ENCODE measurements around the gene NR1D1. TPM values are rescaled to one million over a fixed set of nuclear protein-coding genes. Genes with fewer than 3 reads are reported as not detected.
"Not testable (repeated sequence)": the region's sequence is repeated elsewhere in the genome, so short reads cannot be mapped to it uniquely, and the experiment has no call there.

Gene NR1D1
- polyA plus RNA-seq, 1 donor (not counting 4 experiments of a cell fraction or from before 2014, with no cell fraction given) = 1.0 TPM

DNA sequence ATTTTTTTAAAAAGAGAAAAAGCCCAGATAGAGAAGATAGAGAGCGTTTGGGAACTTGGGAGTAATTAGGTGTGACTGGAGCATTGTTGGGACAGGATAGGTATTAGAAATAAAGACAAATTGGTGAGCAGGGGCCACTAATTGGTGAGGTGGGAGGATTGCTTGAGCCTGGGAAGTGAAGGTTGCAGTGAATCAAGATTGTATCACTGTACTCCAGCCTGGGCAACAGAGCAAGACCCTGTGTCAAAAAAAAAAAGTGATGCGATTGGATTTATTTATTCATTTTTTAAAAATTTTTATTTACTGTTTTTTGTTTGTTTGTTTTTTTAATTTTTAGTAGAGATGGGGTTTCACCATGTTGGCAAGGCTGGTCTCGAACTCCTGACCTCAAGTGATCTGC lies 45.1 kb upstream of the NR1D1 start:
- Histone ChIP-seq H2AFZ (ENCODE audit: control insufficient read depth, low read length) (no peak overlapping the region), H4K20me1 (ENCODE audit: control insufficient read depth, extremely low read depth, insufficient read depth, low read length) (no peaks in the 10 kb centered on the region), H3K4me1 (ENCODE audit: control insufficient read depth, extremely low read depth, insufficient read depth, low read length) (peaks cover 6% of the 10 kb centered on the region), H3K4me2 (ENCODE audit: control insufficient read depth, extremely low read depth, insufficient read depth, low read depth, low read length) (no peak overlapping the region), H3K9me3 (ENCODE audit: control insufficient read depth, low read depth, low read length) (no peaks in the 10 kb centered on the region), H3K9ac (ENCODE audit: control insufficient read depth, extremely low read depth, insufficient read depth, low read length) (no peak overlapping the region), H3K9me1 (ENCODE audit: control insufficient read depth, extremely low read depth, insufficient read depth, low read length) (no peaks in the 10 kb centered on the region), H3K27me3 (ENCODE audit: control insufficient read depth, extremely low read depth, insufficient read depth, low read length) (no peaks in the 10 kb centered on the region), H3K4me3 (ENCODE audit: control insufficient read depth in 2 of 3, extremely low read depth in 1 of 3, insufficient read depth in 2 of 3, low read depth in 1 of 3, low read length in 3 of 3) (no peak overlapping the region), H3K27ac (ENCODE audit: control insufficient read depth, insufficient read depth, low read length) (no peak overlapping the region), H3K36me3 (ENCODE audit: control insufficient read depth in 2 of 2, extremely low read depth in 1 of 2, insufficient read depth in 2 of 2, low read length in 2 of 2) (peaks cover 16 to 26% of the 10 kb centered on the region in 2 experiments), H3K79me2 (ENCODE audit: control insufficient read depth, insufficient read depth, low read length) (peaks cover 51% of the 10 kb centered on the region)
- DNase-seq (ENCODE audit: low read depth, low spot score) (no peak), FAIRE-seq (no peak)
- dilution Hi-C loops (cut with MboI; ENCODE audit: extremely low pct_ligation_motif_present, low sequenced_read_pairs) = no loop called here
- TF ChIP-seq, protein P1, sequence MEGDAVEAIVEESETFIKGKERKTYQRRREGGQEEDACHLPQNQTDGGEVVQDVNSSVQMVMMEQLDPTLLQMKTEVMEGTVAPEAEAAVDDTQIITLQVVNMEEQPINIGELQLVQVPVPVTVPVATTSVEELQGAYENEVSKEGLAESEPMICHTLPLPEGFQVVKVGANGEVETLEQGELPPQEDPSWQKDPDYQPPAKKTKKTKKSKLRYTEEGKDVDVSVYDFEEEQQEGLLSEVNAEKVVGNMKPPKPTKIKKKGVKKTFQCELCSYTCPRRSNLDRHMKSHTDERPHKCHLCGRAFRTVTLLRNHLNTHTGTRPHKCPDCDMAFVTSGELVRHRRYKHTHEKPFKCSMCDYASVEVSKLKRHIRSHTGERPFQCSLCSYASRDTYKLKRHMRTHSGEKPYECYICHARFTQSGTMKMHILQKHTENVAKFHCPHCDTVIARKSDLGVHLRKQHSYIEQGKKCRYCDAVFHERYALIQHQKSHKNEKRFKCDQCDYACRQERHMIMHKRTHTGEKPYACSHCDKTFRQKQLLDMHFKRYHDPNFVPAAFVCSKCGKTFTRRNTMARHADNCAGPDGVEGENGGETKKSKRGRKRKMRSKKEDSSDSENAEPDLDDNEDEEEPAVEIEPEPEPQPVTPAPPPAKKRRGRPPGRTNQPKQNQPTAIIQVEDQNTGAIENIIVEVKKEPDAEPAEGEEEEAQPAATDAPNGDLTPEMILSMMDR (optimal IDR thresholded peaks at IDR 0.05 in 1 of 3, IDR thresholded peaks at IDR 0.05 in 1 of 3, conservative IDR thresholded peaks at IDR 0.05 in 1 of 3; ENCODE audit: extremely low read depth in 1 of 3, insufficient read depth in 2 of 3, low read length in 3 of 3) = no peak
- no peak for TF ChIP-seq EZH2 (IDR thresholded peaks at IDR 0.05; ENCODE audit: low read length)

DNA sequence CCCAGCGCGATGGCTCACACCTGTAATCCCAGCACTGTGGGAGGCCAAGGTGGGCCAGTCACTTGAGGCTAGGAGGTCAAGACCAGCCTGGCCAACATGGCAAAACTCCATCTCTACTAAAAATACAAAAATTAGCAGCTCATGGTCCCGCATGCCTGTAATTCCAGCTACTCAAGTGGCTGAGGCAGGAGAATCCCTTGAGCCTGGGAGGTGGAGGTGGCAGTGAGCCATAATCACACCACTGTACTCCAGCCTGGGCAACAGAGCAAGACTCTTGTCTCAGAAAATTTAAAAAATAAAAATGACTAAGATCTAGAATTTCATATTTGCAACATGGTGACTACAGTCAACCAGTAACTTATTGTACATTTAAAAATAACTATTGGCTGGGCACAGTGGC lies 42.8 kb upstream of the NR1D1 start:
- H3K27me3 ChIP-seq (ENCODE audit: control insufficient read depth, extremely low read depth, insufficient read depth, low read length); H4K20me1 ChIP-seq (ENCODE audit: control insufficient read depth, extremely low read depth, insufficient read depth, low read length); H2AFZ ChIP-seq (ENCODE audit: control insufficient read depth, low read length); dilution Hi-C loops (cut with MboI; ENCODE audit: extremely low pct_ligation_motif_present, low sequenced_read_pairs); H3K9me1 ChIP-seq (ENCODE audit: control insufficient read depth, extremely low read depth, insufficient read depth, low read length); DNase-seq (ENCODE audit: low read depth, low spot score); H3K9ac ChIP-seq (ENCODE audit: control insufficient read depth, extremely low read depth, insufficient read depth, low read length); FAIRE-seq; H3K4me2 ChIP-seq (ENCODE audit: control insufficient read depth, extremely low read depth, insufficient read depth, low read depth, low read length); H3K27ac ChIP-seq (ENCODE audit: control insufficient read depth, insufficient read depth, low read length); H3K9me3 ChIP-seq (ENCODE audit: control insufficient read depth, low read depth, low read length); H3K4me3 ChIP-seq (ENCODE audit: control insufficient read depth in 2 of 3, extremely low read depth in 1 of 3, insufficient read depth in 2 of 3, low read depth in 1 of 3, low read length in 3 of 3): not testable (repeated sequence)
- Histone ChIP-seq H3K36me3 (ENCODE audit: control insufficient read depth in 2 of 2, extremely low read depth in 1 of 2, insufficient read depth in 2 of 2, low read length in 2 of 2) (peaks cover 7 to 15% of the 10 kb centered on the region in 2 experiments), H3K79me2 (ENCODE audit: control insufficient read depth, insufficient read depth, low read length) (peaks cover 31% of the 10 kb centered on the region), H3K4me1 (ENCODE audit: control insufficient read depth, extremely low read depth, insufficient read depth, low read length) (peaks cover 13% of the 10 kb centered on the region)

DNA sequence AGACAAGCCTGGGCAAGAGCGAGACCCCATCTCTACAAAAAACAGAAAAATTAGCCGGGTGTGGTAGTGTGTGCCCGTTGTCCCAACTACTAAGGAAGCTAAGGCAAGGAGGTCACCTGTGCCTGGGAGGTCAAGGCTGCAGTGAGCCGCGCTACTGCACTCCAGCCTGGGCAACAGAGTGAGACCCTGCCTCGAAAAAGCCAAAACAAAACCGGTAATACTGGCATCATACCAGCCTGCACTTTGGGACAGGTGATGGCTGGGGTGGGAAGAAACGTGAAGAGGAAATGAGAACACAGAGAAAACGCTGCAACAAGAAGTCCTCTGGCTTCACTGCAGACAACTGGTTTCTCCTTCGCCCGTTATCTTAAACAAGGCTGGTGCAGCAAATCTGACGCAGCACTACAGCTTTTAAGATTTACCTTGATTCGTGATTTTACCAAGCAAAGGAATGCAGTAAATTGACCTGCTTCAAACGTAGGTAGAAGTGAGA lies 39.2 kb upstream of the NR1D1 start:
- Histone ChIP-seq H3K9ac (ENCODE audit: control insufficient read depth, extremely low read depth, insufficient read depth, low read length) (peak overlapping the region; percentile 92), H3K4me1 (ENCODE audit: control insufficient read depth, extremely low read depth, insufficient read depth, low read length) (peaks cover 13% of the 10 kb centered on the region), H3K9me3 (ENCODE audit: control insufficient read depth, low read depth, low read length) (no peaks in the 10 kb centered on the region), H3K27ac (ENCODE audit: control insufficient read depth, insufficient read depth, low read length) (peak overlapping the region; percentile 79), H2AFZ (ENCODE audit: control insufficient read depth, low read length) (peak overlapping the region; percentile 70), H3K36me3 (ENCODE audit: control insufficient read depth in 2 of 2, extremely low read depth in 1 of 2, insufficient read depth in 2 of 2, low read length in 2 of 2) (peaks cover 11 to 18% of the 10 kb centered on the region in 2 experiments), H3K79me2 (ENCODE audit: control insufficient read depth, insufficient read depth, low read length) (peaks cover 19% of the 10 kb centered on the region), H3K4me2 (ENCODE audit: control insufficient read depth, extremely low read depth, insufficient read depth, low read depth, low read length) (peak overlapping the region; percentile 84), H4K20me1 (ENCODE audit: control insufficient read depth, extremely low read depth, insufficient read depth, low read length) (no peaks in the 10 kb centered on the region), H3K9me1 (ENCODE audit: control insufficient read depth, extremely low read depth, insufficient read depth, low read length) (no peaks in the 10 kb centered on the region), H3K27me3 (ENCODE audit: control insufficient read depth, extremely low read depth, insufficient read depth, low read length) (no peaks in the 10 kb centered on the region), H3K4me3 (ENCODE audit: control insufficient read depth in 2 of 3, extremely low read depth in 1 of 3, insufficient read depth in 2 of 3, low read depth in 1 of 3, low read length in 3 of 3) (peak overlapping the region; percentile 74 to 95 (median 77))
- TF ChIP-seq, protein P1 (optimal IDR thresholded peaks at IDR 0.05 in 1 of 3, IDR thresholded peaks at IDR 0.05 in 1 of 3, conservative IDR thresholded peaks at IDR 0.05 in 1 of 3; ENCODE audit: extremely low read depth in 1 of 3, insufficient read depth in 2 of 3, low read length in 3 of 3) = no peak
- no peak for TF ChIP-seq EZH2 (IDR thresholded peaks at IDR 0.05; ENCODE audit: low read length)
- dilution Hi-C loops (cut with MboI; ENCODE audit: extremely low pct_ligation_motif_present, low sequenced_read_pairs) = no loop called here
- DNase-seq (ENCODE audit: low read depth, low spot score) (no peak), FAIRE-seq (no peak)
